GM23338 (cell line): Measurements from ENCODE around the gene MTHFR. TPM values are rescaled to one million over a fixed set of nuclear protein-coding genes. Genes with fewer than 3 reads are reported as not detected.

Experiments
- ATAC-seq: fragments of 200-7000 bp; cut with Tn5 transposase; 3 replicates; pipeline ENCODE4 v1.9.1; 2020
- DNase-seq: peaks from one replicate; pipeline ENCODE4 v3.0.0-alpha.2; 2015; ENCODE audit warnings: low spot score
- H2AFZ ChIP-seq: fragments of 200-600 bp; sonication (generic); 2 replicates; pipeline ENCODE4 v1.8.0; 2016; ENCODE audit warnings: antibody characterized with exemption, mild to moderate bottlenecking, moderate library complexity
- H3F3A ChIP-seq: fragments of 200-600 bp; sonication (generic); replicated peaks from 2 replicates; pipeline ENCODE4 v1.8.0; 2017; ENCODE audit warnings: antibody characterized with exemption, mixed run types, low read depth
- H3K27ac ChIP-seq: fragments of 200-600 bp; sonication (generic); 2 replicates; pipeline ENCODE4 v1.6.1; 2016; ENCODE audit warnings: low read depth
- H3K27me3 ChIP-seq: fragments of 200-600 bp; sonication (generic); 2 replicates; pipeline ENCODE4 v1.8.0; 2016; ENCODE audit warnings: mild to moderate bottlenecking, mixed run types, moderate library complexity; ENCODE audit not compliant: insufficient read depth
- H3K36me3 ChIP-seq: fragments of 200-600 bp; sonication (generic); 2 replicates; pipeline ENCODE4 v1.8.0; 2016; ENCODE audit warnings: mild to moderate bottlenecking; ENCODE audit not compliant: insufficient read depth
- H3K4me1 ChIP-seq: fragments of 200-600 bp; sonication (generic); 2 replicates; pipeline ENCODE4 v1.8.0; 2016; ENCODE audit warnings: mild to moderate bottlenecking, moderate library complexity; ENCODE audit not compliant: insufficient read depth
- H3K4me2 ChIP-seq: fragments of 200-600 bp; sonication (generic); 2 replicates; pipeline ENCODE4 v1.7.1; 2017; ENCODE audit warnings: mixed run types
- H3K4me3 ChIP-seq: fragments of 200-600 bp; sonication (generic); 2 replicates; pipeline ENCODE4 v1.6.1; 2016; ENCODE audit warnings: mixed run types
- H3K79me2 ChIP-seq: fragments of 200-600 bp; sonication (generic); replicated peaks from 2 replicates; pipeline ENCODE4 v1.8.0; 2017; ENCODE audit warnings: mild to moderate bottlenecking; ENCODE audit not compliant: insufficient read depth
- H3K9me2 ChIP-seq: fragments of 200-600 bp; sonication (generic); 2 replicates; pipeline ENCODE4 v1.8.0; 2017; ENCODE audit not compliant: insufficient read depth
- H4K20me1 ChIP-seq: fragments of 200-600 bp; sonication (generic); replicated peaks from 2 replicates; pipeline ENCODE4 v1.8.0; 2017; ENCODE audit warnings: mild to moderate bottlenecking; ENCODE audit not compliant: insufficient read depth
- H3K27ac Mint-ChIP-seq: 2 replicates; pipeline ENCODE4 v1.8.0; 2020; ENCODE audit warnings: inconsistent platforms, mild to moderate bottlenecking, moderate library complexity, mixed read lengths
- H3K27me3 Mint-ChIP-seq: 3 replicates; pipeline ENCODE4 v1.8.0; 2022; ENCODE audit warnings: low read depth, mild to moderate bottlenecking, moderate library complexity, mixed read lengths, inconsistent platforms; ENCODE audit not compliant: insufficient read depth, poor library complexity
- H3K36me3 Mint-ChIP-seq: 3 replicates; pipeline ENCODE4 v1.8.0; 2021; ENCODE audit warnings: low read depth, mild to moderate bottlenecking, inconsistent platforms, moderate library complexity, mixed read lengths
- H3K4me1 Mint-ChIP-seq: 3 replicates; pipeline ENCODE4 v1.8.0; 2020; ENCODE audit warnings: mild to moderate bottlenecking, inconsistent platforms, mixed read lengths
- H3K4me3 Mint-ChIP-seq: 3 replicates; pipeline ENCODE4 v1.8.0; 2021; ENCODE audit warnings: moderate library complexity, mild to moderate bottlenecking, inconsistent platforms, mixed read lengths
- H3K9me3 Mint-ChIP-seq: 3 replicates; pipeline ENCODE4 v1.8.0; 2020; ENCODE audit warnings: moderate library complexity, mild to moderate bottlenecking, inconsistent platforms, mixed read lengths
- CREB1 ChIP-seq: fragments of 250-450 bp; sonication (Bioruptor Pico); IDR thresholded peaks from 2 replicates; pipeline ENCODE4 v1.5.0; 2020; ENCODE audit warnings: low read depth, mild to moderate bottlenecking, moderate library complexity
- ETS1 ChIP-seq: IDR thresholded peaks from 2 replicates; pipeline ENCODE4 v1.6.1; 2016; ENCODE audit warnings: antibody characterized with exemption
- EZH2 ChIP-seq: fragments of 200-600 bp; sonication (generic); IDR thresholded peaks from one replicate; pipeline ENCODE4 v1.8.0; 2017; ENCODE audit warnings: antibody characterized with exemption, mild to moderate bottlenecking, low read depth; ENCODE audit not compliant: unreplicated experiment
- EZH2phosphoT487 ChIP-seq: fragments of 200-600 bp; sonication (generic); IDR thresholded peaks from one replicate; pipeline ENCODE4 v1.8.1; 2018; ENCODE audit warnings: antibody characterized with exemption; ENCODE audit not compliant: unreplicated experiment
- JUNB ChIP-seq: IDR thresholded peaks from one replicate; pipeline ENCODE4 v1.6.1; 2016; ENCODE audit warnings: antibody characterized with exemption; ENCODE audit not compliant: unreplicated experiment
- NANOG ChIP-seq: IDR thresholded peaks from 2 replicates; pipeline ENCODE4 v1.6.1; 2016; ENCODE audit warnings: antibody characterized with exemption, borderline replicate concordance
- STAT1 ChIP-seq: IDR thresholded peaks from one replicate; pipeline ENCODE4 v1.6.1; 2016; ENCODE audit warnings: antibody characterized with exemption; ENCODE audit not compliant: unreplicated experiment
- ZNF114 ChIP-seq: fragments of 250-450 bp; sonication (Bioruptor Pico); IDR thresholded peaks from 2 replicates; pipeline ENCODE4 v1.5.0; 2020; ENCODE audit warnings: mild to moderate bottlenecking, moderate library complexity
- ZNF331 ChIP-seq: fragments of 250-450 bp; sonication (Bioruptor Pico); IDR thresholded peaks from 2 replicates; pipeline ENCODE4 v1.5.0; 2020; ENCODE audit warnings: low read depth, mild to moderate bottlenecking, moderate library complexity
- polyA plus RNA-seq: library from polyadenylated mRNA; unstranded; fragments of >200 nt; fragmentation: Nextera tagmentation; extraction: Ambion mirVana; gene quantifications from 2 replicates; pipeline ENCODE4 v1.2.1, GENCODE V29; 2016
- total RNA-seq: library from RNA; depleted of rRNA; stranded (reverse); fragments of >200 nt; shearing (Covaris generic); gene quantifications from 2 replicates; pipeline ENCODE4 v1.2.3, GENCODE V29; 2014
- TF ChIP-seq, protein P1 (sequence below): IDR thresholded peaks from one replicate; pipeline ENCODE4 v1.6.1; 2018; ENCODE audit warnings: antibody characterized with exemption; ENCODE audit not compliant: unreplicated experiment

Gene MTHFR
- total and polyA plus RNA-seq, 2 experiments from 2014 or later: 6.9 to 21.6 TPM

- H3K9me3 Mint-ChIP-seq: no peaks in the 10 kb centered on the region
- H2AFZ ChIP-seq: no peak overlapping the region
- H3K4me1 ChIP-seq: peaks cover 16% of the 10 kb centered on the region
- no peaks in the 10 kb centered on the region for H3K36me3 ChIP-seq
- ATAC-seq (no peak), DNase-seq (no peak)
- no peak overlapping the region for H3K27ac ChIP-seq
- H3K79me2 ChIP-seq: no peaks in the 10 kb centered on the region
- no peak overlapping the region for H3K4me2 ChIP-seq
- no peaks in the 10 kb centered on the region for H3K27me3 ChIP-seq
- TF ChIP-seq NANOG (no peak), STAT1 (no peak), ZNF114 (CRISPR knock-in tag) (no peak), CREB1 (no peak), JUNB (no peak), ETS1 (no peak), EZH2phosphoT487 (no peak)
- TF ChIP-seq, protein P1, sequence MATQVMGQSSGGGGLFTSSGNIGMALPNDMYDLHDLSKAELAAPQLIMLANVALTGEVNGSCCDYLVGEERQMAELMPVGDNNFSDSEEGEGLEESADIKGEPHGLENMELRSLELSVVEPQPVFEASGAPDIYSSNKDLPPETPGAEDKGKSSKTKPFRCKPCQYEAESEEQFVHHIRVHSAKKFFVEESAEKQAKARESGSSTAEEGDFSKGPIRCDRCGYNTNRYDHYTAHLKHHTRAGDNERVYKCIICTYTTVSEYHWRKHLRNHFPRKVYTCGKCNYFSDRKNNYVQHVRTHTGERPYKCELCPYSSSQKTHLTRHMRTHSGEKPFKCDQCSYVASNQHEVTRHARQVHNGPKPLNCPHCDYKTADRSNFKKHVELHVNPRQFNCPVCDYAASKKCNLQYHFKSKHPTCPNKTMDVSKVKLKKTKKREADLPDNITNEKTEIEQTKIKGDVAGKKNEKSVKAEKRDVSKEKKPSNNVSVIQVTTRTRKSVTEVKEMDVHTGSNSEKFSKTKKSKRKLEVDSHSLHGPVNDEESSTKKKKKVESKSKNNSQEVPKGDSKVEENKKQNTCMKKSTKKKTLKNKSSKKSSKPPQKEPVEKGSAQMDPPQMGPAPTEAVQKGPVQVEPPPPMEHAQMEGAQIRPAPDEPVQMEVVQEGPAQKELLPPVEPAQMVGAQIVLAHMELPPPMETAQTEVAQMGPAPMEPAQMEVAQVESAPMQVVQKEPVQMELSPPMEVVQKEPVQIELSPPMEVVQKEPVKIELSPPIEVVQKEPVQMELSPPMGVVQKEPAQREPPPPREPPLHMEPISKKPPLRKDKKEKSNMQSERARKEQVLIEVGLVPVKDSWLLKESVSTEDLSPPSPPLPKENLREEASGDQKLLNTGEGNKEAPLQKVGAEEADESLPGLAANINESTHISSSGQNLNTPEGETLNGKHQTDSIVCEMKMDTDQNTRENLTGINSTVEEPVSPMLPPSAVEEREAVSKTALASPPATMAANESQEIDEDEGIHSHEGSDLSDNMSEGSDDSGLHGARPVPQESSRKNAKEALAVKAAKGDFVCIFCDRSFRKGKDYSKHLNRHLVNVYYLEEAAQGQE: no peak
- H4K20me1 ChIP-seq: no peaks in the 10 kb centered on the region; the same call in 1 of the 2 replicates
- peaks cover 2% of the 10 kb centered on the region; the same call in 1 of the 2 replicates for H3F3A ChIP-seq
- peaks cover 8% of the 10 kb centered on the region for H3K27me3 Mint-ChIP-seq
- H3K9me2 ChIP-seq: no peaks in the 10 kb centered on the region
- no peak overlapping the region for H3K4me3 ChIP-seq
- peaks cover 24% of the 10 kb centered on the region for H3K36me3 Mint-ChIP-seq
- no peak overlapping the region for H3K4me3 Mint-ChIP-seq
- H3K4me1 Mint-ChIP-seq: peaks cover 11% of the 10 kb centered on the region; the same call in 2 of the 3 replicates
- no peak overlapping the region for H3K27ac Mint-ChIP-seq
These were observed 13.7 kb downstream of the MTHFR start for GRCh38 chr1:11792106-11792505.

GRCh38 chr1:11790880-11791715 lies 14.7 kb downstream of the MTHFR start:
- Histone ChIP-seq H3K4me2 (no peak overlapping the region), H2AFZ (no peak overlapping the region), H3F3A (peaks cover 10% of the 10 kb centered on the region), H3K9me2 (no peaks in the 10 kb centered on the region), H3K27ac (no peak overlapping the region), H3K36me3 (no peaks in the 10 kb centered on the region), H3K4me3 (no peak overlapping the region), H3K79me2 (no peaks in the 10 kb centered on the region), H3K4me1 (peaks cover 26% of the 10 kb centered on the region), H4K20me1 (no peaks in the 10 kb centered on the region), H3K27me3 (no peaks in the 10 kb centered on the region)
- DNase-seq: no peak
- H3K4me3 Mint-ChIP-seq: no peak overlapping the region
- no peak overlapping the region for H3K27ac Mint-ChIP-seq
- H3K27me3 Mint-ChIP-seq: peaks cover 9% of the 10 kb centered on the region
- no peaks in the 10 kb centered on the region for H3K9me3 Mint-ChIP-seq
- ATAC-seq: no peak
- H3K4me1 Mint-ChIP-seq: peaks cover 21% of the 10 kb centered on the region
- peaks cover 22% of the 10 kb centered on the region for H3K36me3 Mint-ChIP-seq
- TF ChIP-seq EZH2: no peak
- TF ChIP-seq EZH2phosphoT487: no peak
- no peak for TF ChIP-seq STAT1
- no peak for TF ChIP-seq ZNF331 (CRISPR knock-in tag)
